Measurements from ENCODE around the gene DIS3L2.
"Not testable (repeated sequence)": the region's sequence is repeated elsewhere in the genome, so short reads cannot be mapped to it uniquely, and the experiment has no call there.

- TF ChIP-seq EZH2 (IDR thresholded peaks at IDR 0.05); POLR2AphosphoS5 (IDR thresholded peaks at IDR 0.05; ENCODE audit: borderline replicate concordance, low read depth, low read length); FOXP2 (optimal IDR thresholded peaks at IDR 0.05; ENCODE audit: control extremely low read depth, extremely low read length, insufficient read depth): not testable (repeated sequence)
These were observed 370.1 kb downstream of the DIS3L2 start for GRCh38 chr2:232331641-232332040.
